ENCODE data around the gene BEND5.
A peak's percentile ranks its signal among the peaks of the same experiment; 100 is the strongest.

Gene BEND5, protein sequence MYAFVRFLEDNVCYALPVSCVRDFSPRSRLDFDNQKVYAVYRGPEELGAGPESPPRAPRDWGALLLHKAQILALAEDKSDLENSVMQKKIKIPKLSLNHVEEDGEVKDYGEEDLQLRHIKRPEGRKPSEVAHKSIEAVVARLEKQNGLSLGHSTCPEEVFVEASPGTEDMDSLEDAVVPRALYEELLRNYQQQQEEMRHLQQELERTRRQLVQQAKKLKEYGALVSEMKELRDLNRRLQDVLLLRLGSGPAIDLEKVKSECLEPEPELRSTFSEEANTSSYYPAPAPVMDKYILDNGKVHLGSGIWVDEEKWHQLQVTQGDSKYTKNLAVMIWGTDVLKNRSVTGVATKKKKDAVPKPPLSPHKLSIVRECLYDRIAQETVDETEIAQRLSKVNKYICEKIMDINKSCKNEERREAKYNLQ

DNA sequence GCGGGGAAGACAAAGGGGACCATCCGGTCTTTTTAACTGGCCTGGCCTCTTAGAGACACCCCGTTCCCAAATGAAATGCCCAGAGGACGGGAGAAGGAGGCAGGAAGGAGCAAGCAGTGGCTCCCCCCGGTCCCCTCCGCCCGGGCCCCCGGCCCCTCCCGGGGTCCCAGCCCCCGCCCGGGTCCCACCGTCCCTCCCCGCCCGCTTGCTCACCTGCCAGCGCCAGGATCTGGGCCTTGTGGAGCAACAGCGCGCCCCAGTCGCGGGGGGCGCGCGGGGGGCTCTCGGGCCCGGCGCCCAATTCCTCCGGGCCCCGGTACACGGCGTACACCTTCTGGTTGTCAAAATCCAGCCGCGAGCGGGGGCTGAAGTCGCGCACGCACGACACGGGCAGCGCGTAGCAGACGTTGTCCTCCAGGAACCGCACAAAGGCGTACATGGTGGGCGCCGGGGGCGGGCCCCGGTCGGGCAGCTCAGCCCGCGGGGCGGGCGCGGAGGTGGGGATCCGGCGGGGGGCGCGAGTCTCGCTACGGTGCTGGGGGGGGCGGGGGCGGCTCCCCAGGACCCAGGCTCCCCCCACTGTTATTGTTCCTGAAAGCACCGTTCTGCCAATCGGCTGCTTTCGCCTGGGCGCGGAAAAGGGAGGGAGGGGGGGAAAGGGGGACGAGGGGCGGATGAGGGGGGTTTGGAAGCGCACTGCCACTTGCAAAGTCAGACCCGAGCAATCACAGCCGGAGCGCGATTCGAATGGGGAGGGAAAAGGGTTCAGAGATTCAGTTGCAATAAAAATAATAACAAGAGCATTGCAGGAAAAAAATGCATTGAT, at the start of gene BEND5:
Gene BEND5, minus strand, starts transcription at position 499 of the 826 bp plus-strand sequence. Its CDS starts 60 bp downstream, at position 439.
- no peak for FAIRE-seq

- peak; percentile 86 for FAIRE-seq
Observed at GRCh38 chr1:48823168-48823567, 46.5 kb upstream of the BEND5 start.

GRCh38 chr1:48820491-48820890, 43.8 kb upstream of the BEND5 start:
- no peak for FAIRE-seq

DNA sequence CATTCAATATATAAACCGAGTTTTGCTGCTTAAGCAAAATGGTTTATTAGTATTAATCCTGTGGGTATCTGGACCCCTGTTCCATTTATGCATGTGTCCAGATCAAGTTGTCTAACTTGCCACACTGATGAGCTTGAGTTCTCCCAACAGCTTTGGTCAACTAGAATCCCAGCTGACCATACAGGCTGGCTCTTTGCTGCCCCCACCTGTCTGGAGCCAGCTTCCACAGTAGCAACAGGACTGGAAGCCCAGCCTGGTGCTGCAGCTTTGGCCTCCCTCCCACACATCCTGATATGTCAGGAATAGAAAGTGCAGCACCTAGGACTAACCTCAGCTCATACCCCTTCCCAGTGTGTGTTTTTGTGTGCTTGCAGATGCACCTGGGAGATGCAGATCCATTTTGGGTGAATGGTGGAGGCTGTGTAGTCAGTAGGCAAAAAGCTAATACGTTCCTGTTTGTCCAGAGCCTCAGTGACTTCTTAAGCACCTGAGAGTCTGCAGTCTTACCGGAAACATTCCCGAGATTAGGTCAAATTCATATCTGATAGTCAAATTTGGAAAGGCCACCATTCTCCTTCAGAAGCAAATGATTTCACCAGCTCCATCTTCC, 40.9 kb upstream of the BEND5 start:
- peak; percentile 66 for FAIRE-seq

GRCh38 chr1:48810740-48811139, 34.0 kb upstream of the BEND5 start:
- no peak for FAIRE-seq

GRCh38 chr1:48808496-48808895, 31.8 kb upstream of the BEND5 start:
- FAIRE-seq = no peak

DNA sequence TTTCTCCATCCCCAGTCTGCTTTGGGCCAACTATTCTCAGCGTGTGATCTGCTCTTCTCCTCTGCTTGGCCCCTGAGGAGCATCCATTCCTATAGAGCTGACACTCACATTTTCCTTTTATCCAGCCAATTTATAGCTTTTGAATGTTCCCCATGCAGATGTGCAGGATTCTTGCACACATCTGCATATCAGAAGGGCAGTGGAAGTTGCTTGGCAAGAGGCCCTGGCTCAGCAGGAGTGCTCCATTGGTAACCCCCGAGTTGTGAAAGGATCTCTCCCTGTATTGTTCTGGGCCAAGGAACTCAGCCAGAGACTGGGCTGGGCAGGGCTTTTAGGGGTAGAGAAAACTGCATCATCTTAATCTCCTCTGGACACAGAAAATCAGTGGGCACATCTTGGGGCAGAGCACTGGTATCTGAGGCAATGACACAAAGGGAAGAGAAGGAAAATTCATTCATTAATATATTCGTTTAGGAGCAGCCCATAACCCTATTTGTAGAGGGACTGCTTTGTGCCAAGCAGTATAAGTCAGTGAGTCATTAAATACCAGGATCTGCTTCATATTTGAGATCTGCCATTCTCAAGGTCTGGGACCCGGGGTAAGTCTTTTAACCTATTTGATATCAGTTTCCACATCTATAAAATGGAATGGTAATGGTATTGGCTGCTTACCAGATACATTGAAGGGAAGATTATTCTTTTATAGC, 31.0 kb upstream of the BEND5 start:
- no peak for FAIRE-seq

GRCh38 chr1:48803474-48803873, 26.8 kb upstream of the BEND5 start:
- FAIRE-seq = no peak

DNA sequence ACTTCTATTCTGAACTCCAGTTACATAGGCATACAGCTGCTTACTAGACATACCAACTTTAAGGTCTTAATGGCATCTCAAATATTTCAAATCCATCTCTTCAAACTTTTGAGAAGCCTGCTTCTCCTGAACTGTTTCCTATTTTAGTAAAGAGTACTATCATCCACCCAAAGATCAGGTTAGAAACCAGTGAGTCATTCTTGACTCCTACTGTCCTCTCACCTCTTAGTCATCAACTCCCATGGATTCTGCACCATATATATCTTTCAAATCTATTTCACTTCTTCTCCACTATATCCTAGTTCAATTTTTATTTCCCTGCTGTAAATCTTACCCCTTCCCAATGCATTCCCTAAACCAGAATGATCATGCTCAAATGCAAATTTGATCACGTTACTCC, 18.1 kb upstream of the BEND5 start:
- FAIRE-seq = no peak

DNA sequence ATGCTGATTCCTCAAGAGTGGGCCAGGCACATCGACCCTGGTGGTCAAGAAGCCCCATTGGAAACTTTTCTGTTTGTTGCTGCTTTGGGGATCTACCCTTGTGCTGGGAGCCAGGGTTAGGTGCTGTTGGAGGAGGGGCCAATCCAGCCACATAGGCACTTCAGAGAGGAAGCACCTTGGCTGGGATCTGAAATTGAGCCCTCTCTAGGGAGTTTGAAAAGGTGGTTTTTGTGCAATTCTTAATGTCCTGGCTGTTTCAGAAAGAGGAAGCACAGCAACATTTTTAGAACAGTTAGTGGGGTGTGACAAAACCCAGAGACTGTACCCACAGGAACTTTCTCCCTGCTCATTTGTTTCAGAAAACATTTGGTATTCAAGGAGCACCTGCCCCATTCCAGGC, 17.2 kb upstream of the BEND5 start:
- FAIRE-seq = no peak

- no peak for FAIRE-seq
Observed at GRCh38 chr1:48792961-48793360, 16.3 kb upstream of the BEND5 start.

DNA sequence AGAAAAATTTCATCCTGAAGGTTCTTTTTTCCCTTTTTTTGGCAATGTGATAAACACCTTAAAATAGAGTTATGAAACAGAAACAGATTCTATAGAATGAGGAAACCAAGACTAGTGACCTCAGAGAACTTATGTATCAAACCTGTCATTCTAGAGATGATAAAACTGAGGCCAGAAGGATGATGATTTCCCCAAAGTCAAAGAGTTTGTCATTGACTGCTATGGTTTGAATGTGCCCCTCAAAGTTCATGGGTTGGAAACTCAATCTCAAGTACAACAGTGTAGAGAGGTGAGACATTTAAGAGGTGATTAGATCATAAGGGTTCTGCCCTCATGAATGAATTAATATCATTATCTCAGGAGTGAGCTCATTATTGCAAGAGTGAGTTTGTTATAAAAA, 13.7 kb upstream of the BEND5 start:
- FAIRE-seq = no peak

DNA sequence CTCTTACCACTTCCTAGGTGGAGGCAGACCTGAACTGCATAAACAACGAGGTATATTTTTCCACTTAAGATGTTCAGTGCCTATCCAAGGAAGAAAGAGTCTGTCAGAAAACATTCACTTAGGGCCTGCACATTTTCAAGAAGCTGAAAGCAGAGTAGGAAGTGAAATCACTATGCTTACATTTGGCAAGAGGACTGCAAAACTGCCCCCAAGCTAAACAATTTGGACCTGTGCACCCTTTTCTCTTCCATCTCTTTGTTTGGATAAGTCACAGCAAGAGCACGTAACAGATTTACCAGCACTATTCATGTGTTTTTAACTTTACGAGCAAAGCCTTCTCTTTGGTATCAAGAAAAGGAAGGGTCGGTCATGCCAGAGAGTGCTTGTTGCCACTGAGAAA, 13.2 kb upstream of the BEND5 start:
- no peak for FAIRE-seq

DNA sequence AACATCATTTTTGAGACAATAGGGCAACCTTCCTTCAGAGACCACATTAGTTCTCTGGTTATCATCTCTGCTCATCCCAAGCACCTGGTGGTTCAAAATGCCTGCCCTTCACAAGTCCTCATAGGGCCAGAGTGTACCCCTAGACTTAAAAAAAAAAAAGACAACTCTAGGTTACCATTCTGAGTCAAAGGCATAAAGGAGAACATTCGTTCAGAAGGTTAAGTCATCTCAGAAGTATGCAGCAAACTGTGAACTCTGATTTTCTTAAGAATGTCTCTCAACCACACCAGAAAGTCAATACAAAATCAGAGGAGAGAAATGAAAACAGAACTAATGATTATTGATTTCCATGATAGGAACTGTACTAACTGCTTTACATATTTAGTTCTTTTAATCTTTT, 9.2 kb upstream of the BEND5 start:
- FAIRE-seq = no peak

DNA sequence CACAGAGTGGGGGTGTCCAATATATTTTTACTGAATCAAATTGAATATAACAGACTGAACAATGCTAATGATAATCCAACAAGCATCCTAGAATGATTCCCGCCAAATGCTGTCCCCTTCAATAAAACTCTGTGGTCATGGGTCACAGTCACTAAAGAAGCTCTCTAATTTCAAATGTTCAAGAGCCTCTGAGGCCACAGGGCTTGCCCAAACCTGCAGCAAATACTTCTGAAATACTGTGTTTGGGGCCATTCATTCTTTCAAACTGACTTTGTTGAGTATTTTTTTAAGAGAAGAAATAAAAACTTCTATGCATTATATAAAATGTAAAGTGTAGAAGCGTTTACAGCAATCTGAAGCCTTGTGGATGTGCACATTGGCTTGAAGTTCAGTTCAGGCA, 7.6 kb upstream of the BEND5 start:
- no peak for FAIRE-seq

- no peak for FAIRE-seq
Observed at GRCh38 chr1:48777219-48777895, 666 bp upstream of the BEND5 start.

DNA sequence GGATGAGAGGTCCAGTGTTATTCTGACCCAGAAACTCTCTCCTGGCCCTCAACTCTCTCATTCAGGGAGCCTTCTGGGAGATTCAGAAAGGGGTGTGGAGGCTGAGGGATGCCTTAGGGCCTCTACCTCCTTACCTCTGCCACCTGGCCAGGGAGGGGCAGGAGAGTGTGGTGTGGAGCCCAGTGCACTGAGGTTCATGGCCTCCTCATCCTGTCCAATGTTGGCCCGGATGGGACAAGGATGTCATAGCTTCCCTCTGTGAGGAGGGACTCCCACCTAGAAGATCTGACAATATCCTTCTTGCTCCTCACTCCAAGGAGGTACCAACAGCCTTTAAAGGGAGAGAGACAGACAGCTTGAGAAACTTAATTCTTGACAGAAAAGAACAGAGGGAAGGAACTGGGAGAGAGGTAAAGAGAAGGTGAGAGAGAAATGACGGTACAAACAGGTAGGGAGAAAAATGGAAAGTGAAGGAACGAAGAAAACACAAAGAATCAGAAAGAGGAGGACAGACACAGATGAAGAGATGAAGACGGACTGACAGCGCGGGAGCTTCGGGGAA, 779 bp downstream of the BEND5 start:
- FAIRE-seq = no peak

DNA sequence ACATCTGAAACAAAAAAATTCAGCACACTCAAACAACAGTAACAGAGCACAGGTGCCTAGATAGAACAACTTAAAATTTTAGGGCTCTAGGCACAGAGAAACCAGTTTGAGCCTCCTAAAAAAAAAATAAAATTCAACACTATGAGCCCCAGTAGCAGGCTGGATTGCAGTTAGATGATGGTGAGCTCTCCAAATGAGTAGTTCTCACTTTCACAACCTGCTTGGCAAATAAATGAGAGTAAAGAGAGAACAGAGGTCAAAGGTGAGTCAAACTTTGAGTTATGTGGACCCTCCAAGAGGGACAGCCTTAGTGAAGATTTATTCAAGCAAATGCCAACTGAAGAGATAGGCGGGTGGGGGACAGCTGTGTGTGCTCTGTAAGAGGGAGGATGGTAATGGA, 3.6 kb downstream of the BEND5 start:
- FAIRE-seq = no peak

- no peak for FAIRE-seq
Observed at GRCh38 chr1:48772211-48772610, 4.5 kb downstream of the BEND5 start.

DNA sequence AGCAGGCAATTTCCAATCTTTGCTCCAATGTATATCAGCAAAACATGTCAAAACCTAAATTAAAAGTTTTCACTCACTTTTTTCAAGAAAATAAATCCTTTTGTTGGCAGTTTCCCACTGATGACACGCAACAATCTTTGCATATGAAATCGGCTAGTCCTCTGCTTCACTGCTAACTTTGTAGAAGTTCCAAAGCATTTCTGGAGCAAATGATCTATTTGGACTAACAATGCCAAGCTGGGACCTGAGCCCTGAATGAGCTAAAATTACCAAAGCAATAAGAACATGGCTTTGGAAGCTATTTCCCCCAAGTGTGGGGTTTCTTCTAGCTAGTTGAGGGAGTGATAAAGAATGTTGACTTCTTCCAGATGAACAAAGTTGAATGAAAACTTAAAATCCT, 5.1 kb downstream of the BEND5 start:
- FAIRE-seq = no peak

GRCh38 chr1:48767975-48768510, 8.6 kb downstream of the BEND5 start:
- no peak for FAIRE-seq

DNA sequence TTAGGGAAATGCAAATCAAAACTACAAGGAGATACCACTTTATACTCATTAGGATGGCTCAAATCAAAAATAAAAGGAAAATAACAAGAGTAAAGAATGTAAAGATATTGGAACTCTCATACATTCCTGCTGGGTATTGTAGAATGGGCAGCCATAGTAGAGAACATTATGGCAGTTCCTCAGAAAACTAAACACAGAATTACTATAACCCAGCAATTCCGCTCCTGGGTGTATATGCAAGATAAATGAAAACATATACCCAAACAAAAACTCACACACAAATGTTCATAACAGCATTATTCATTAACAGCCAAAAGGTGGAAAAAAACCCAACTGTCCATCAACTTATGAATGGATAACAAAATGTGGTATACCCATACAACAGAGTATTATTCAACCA, 11.4 kb downstream of the BEND5 start:
- no peak for FAIRE-seq

All from islet of Langerhans (tissue), 1 donor.